ENCODE data around the gene HK1.

The HK1 gene

DNA sequence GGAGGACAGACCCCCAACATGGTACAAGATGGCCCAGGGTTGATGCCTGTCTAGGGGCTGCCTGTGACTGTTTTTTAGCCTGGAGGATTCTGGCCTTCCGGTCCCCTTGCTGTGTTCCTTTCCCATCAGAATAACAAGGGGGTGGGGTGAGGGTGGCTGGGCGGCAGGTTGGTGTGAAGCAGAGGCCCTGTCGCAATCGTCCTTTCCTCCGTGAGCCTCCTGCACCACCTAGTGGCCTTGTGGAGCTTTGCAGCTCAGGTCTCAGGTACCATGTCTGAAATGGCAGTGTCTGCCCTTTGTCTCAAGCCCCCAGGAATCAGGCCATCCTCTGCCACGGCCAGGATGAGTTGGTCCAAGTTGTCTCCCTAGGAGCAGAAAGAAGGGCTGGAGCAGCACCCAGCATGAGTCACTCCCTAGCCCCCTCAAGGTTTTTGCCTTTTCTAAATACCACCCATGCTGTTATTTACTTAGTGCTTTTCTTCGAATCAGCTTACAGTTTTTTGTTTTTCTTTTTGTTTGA is 114.2 kb downstream of the HK1 start (continued):
- TF ChIP-seq, protein P1, sequence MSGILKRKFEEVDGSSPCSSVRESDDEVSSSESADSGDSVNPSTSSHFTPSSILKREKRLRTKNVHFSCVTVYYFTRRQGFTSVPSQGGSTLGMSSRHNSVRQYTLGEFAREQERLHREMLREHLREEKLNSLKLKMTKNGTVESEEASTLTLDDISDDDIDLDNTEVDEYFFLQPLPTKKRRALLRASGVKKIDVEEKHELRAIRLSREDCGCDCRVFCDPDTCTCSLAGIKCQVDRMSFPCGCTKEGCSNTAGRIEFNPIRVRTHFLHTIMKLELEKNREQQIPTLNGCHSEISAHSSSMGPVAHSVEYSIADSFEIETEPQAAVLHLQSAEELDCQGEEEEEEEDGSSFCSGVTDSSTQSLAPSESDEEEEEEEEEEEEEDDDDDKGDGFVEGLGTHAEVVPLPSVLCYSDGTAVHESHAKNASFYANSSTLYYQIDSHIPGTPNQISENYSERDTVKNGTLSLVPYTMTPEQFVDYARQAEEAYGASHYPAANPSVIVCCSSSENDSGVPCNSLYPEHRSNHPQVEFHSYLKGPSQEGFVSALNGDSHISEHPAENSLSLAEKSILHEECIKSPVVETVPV (CRISPR knock-in tag; IDR thresholded peaks at IDR 0.05) = no peak
- no peak for TF ChIP-seq ESRRG (CRISPR knock-in tag; IDR thresholded peaks at IDR 0.05)
- TF ChIP-seq, protein P2, sequence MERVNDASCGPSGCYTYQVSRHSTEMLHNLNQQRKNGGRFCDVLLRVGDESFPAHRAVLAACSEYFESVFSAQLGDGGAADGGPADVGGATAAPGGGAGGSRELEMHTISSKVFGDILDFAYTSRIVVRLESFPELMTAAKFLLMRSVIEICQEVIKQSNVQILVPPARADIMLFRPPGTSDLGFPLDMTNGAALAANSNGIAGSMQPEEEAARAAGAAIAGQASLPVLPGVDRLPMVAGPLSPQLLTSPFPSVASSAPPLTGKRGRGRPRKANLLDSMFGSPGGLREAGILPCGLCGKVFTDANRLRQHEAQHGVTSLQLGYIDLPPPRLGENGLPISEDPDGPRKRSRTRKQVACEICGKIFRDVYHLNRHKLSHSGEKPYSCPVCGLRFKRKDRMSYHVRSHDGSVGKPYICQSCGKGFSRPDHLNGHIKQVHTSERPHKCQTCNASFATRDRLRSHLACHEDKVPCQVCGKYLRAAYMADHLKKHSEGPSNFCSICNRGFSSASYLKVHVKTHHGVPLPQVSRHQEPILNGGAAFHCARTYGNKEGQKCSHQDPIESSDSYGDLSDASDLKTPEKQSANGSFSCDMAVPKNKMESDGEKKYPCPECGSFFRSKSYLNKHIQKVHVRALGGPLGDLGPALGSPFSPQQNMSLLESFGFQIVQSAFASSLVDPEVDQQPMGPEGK (CRISPR knock-in tag; IDR thresholded peaks at IDR 0.05; ENCODE audit: borderline replicate concordance) = no peak
- TF ChIP-seq ZNF8 (CRISPR knock-in tag; IDR thresholded peaks at IDR 0.05) = no peak
- TF ChIP-seq ZFP30 (CRISPR knock-in tag; IDR thresholded peaks at IDR 0.05) = no peak

DNA sequence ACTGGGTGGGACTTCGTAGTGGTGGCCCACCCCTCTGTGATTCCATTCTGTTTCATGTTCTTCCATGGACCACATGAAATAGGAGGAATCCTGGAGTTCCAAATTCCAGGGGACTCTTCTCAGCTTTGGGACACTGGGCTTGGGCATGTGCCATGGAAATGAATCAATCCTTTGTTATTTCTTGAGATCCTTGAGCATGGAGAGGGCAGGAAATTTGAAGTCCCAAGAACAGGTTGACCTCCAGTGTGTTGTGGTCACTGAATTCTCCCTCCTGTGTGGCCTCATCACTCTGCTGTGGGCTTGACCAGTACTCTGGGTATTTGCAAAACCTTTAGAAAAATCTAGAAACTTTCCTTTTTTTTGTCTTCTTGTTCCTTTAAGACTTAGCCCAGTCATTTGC is 115.7 kb downstream of the HK1 start:
- no peak for ATAC-seq
- TF ChIP-seq ISL1 (CRISPR knock-in tag; IDR thresholded peaks at IDR 0.05) (no peak), ZNF70 (CRISPR knock-in tag; IDR thresholded peaks at IDR 0.05) (no peak), TOX (CRISPR knock-in tag; IDR thresholded peaks at IDR 0.05; ENCODE audit: borderline replicate concordance) (no peak)

DNA sequence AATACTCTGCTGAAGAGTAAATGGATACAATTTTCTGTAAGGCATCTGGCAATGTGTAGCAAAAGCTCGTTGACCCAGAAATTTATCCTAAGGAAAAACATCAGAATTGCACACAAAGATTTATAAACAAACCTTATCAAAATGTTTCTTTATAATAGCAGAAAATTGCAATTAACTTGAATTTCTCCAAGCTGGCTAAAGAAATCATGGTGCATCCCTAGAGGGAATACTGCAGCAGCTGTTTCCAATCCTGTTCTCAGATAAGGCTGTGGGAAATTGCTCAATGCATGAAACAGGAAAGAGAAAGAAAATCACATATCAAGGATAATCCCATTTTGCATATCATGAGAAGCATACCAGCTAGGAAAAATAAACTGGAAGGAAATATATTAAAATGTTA is 119.7 kb downstream of the HK1 start:
- ATAC-seq = no peak; the same call in 2 of the 3 replicates
- TF ChIP-seq OSR1 (CRISPR knock-in tag; IDR thresholded peaks at IDR 0.05) = no peak
- no peak for TF ChIP-seq ZNF70 (CRISPR knock-in tag; IDR thresholded peaks at IDR 0.05)
- TF ChIP-seq, protein P3, sequence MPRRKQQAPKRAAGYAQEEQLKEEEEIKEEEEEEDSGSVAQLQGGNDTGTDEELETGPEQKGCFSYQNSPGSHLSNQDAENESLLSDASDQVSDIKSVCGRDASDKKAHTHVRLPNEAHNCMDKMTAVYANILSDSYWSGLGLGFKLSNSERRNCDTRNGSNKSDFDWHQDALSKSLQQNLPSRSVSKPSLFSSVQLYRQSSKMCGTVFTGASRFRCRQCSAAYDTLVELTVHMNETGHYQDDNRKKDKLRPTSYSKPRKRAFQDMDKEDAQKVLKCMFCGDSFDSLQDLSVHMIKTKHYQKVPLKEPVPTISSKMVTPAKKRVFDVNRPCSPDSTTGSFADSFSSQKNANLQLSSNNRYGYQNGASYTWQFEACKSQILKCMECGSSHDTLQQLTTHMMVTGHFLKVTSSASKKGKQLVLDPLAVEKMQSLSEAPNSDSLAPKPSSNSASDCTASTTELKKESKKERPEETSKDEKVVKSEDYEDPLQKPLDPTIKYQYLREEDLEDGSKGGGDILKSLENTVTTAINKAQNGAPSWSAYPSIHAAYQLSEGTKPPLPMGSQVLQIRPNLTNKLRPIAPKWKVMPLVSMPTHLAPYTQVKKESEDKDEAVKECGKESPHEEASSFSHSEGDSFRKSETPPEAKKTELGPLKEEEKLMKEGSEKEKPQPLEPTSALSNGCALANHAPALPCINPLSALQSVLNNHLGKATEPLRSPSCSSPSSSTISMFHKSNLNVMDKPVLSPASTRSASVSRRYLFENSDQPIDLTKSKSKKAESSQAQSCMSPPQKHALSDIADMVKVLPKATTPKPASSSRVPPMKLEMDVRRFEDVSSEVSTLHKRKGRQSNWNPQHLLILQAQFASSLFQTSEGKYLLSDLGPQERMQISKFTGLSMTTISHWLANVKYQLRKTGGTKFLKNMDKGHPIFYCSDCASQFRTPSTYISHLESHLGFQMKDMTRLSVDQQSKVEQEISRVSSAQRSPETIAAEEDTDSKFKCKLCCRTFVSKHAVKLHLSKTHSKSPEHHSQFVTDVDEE (CRISPR knock-in tag; IDR thresholded peaks at IDR 0.05) = peak; percentile 30; the same call in 1 of the 2 replicates
- TF ChIP-seq, protein P2 (CRISPR knock-in tag; IDR thresholded peaks at IDR 0.05; ENCODE audit: borderline replicate concordance) = no peak
- no peak for TF ChIP-seq BACH2 (CRISPR knock-in tag; IDR thresholded peaks at IDR 0.05; ENCODE audit: borderline replicate concordance)
- TF ChIP-seq, protein P4, sequence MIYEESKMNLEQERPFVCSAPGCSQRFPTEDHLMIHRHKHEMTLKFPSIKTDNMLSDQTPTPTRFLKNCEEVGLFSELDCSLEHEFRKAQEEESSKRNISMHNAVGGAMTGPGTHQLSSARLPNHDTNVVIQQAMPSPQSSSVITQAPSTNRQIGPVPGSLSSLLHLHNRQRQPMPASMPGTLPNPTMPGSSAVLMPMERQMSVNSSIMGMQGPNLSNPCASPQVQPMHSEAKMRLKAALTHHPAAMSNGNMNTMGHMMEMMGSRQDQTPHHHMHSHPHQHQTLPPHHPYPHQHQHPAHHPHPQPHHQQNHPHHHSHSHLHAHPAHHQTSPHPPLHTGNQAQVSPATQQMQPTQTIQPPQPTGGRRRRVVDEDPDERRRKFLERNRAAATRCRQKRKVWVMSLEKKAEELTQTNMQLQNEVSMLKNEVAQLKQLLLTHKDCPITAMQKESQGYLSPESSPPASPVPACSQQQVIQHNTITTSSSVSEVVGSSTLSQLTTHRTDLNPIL (CRISPR knock-in tag; IDR thresholded peaks at IDR 0.05; ENCODE audit: low read depth) = no peak
- TF ChIP-seq ISL1 (CRISPR knock-in tag; IDR thresholded peaks at IDR 0.05) = 0 out of 2 replicates have a peak, but pooled peaks have one; percentile 15
- TF ChIP-seq ZNF8 (CRISPR knock-in tag; IDR thresholded peaks at IDR 0.05) = no peak
- TF ChIP-seq TCF4 (CRISPR knock-in tag; IDR thresholded peaks at IDR 0.05; ENCODE audit: borderline replicate concordance) = peak; percentile 91
- TF ChIP-seq ZFP30 (CRISPR knock-in tag; IDR thresholded peaks at IDR 0.05) = no peak
- TF ChIP-seq, protein P1 (CRISPR knock-in tag; IDR thresholded peaks at IDR 0.05) = no peak
- no peak for TF ChIP-seq PPARA (CRISPR knock-in tag; IDR thresholded peaks at IDR 0.05; ENCODE audit: borderline replicate concordance)
- TF ChIP-seq ZNF565 (CRISPR knock-in tag; conservative IDR thresholded peaks at IDR 0.05; ENCODE audit: low read depth) = no peak
- no peak for TF ChIP-seq CSDC2 (CRISPR knock-in tag; IDR thresholded peaks at IDR 0.05)
- no peak for TF ChIP-seq ZFP3 (CRISPR knock-in tag; IDR thresholded peaks at IDR 0.05)
